ENCODE results near the gene TSC22D1.

TSC22D1 gene

GRCh38 chr13:44406617-44407016 lies 169.5 kb downstream of the TSC22D1 start:
- no peak for DNase-seq (ENCODE audit: low spot score)
- TF ChIP-seq, protein P1, sequence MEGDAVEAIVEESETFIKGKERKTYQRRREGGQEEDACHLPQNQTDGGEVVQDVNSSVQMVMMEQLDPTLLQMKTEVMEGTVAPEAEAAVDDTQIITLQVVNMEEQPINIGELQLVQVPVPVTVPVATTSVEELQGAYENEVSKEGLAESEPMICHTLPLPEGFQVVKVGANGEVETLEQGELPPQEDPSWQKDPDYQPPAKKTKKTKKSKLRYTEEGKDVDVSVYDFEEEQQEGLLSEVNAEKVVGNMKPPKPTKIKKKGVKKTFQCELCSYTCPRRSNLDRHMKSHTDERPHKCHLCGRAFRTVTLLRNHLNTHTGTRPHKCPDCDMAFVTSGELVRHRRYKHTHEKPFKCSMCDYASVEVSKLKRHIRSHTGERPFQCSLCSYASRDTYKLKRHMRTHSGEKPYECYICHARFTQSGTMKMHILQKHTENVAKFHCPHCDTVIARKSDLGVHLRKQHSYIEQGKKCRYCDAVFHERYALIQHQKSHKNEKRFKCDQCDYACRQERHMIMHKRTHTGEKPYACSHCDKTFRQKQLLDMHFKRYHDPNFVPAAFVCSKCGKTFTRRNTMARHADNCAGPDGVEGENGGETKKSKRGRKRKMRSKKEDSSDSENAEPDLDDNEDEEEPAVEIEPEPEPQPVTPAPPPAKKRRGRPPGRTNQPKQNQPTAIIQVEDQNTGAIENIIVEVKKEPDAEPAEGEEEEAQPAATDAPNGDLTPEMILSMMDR (IDR thresholded peaks at IDR 0.05; ENCODE audit: borderline replicate concordance, control extremely low read depth, extremely low read depth, insufficient read depth, missing control alignments): no peak
- in situ Hi-C loops (cut with MboI; ENCODE audit: low sequenced_read_pairs, unreplicated experiment): no loop called here

GRCh38 chr13:44404261-44405132 lies 171.6 kb downstream of the TSC22D1 start:
- in situ Hi-C loops (cut with MboI; ENCODE audit: low sequenced_read_pairs, unreplicated experiment): no loop called here
- TF ChIP-seq, protein P1 (IDR thresholded peaks at IDR 0.05; ENCODE audit: borderline replicate concordance, control extremely low read depth, extremely low read depth, insufficient read depth, missing control alignments): no peak
- DNase-seq (ENCODE audit: low spot score): no peak

DNA sequence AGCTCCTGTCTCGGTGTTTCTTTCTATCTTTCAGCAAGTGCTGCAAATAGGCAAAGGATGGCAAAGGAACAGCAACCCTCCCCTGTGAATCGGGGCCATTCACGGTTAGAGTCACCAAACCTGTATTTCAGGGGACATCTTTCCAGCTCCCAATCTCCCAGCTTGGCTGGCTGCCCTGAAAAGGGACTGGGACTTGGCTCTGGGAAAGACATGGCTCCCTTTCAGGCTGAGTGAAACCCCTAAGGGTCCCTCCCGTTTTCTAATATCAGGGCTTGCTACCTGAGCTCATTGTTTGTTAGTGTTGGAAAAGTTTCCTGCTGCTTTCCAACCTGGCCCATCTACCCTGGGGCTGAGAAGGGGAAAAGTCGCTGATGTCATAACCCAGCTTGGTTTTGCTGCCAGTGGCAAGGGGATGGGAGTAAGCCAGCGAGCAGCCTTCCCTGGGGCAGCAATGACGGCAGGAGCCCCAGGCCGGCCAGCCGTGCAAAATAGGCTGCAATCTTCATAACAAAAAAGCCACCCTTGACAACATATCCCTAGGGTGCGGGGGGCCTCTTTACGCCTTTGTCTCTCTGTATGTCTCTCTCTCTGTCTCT lies 172.6 kb downstream of the TSC22D1 start:
- in situ Hi-C loops (cut with MboI; ENCODE audit: low sequenced_read_pairs, unreplicated experiment): no loop called here
- no peak for DNase-seq (ENCODE audit: low spot score)
- TF ChIP-seq, protein P1 (IDR thresholded peaks at IDR 0.05; ENCODE audit: borderline replicate concordance, control extremely low read depth, extremely low read depth, insufficient read depth, missing control alignments): no peak

- in situ Hi-C loops (cut with MboI; ENCODE audit: low sequenced_read_pairs, unreplicated experiment): no loop called here
- TF ChIP-seq, protein P1 (IDR thresholded peaks at IDR 0.05; ENCODE audit: borderline replicate concordance, control extremely low read depth, extremely low read depth, insufficient read depth, missing control alignments): no peak
- no peak for DNase-seq (ENCODE audit: low spot score)
These were observed 173.2 kb downstream of the TSC22D1 start for GRCh38 chr13:44402899-44403445.

GRCh38 chr13:44401577-44401976 lies 174.6 kb downstream of the TSC22D1 start:
- TF ChIP-seq, protein P1 (IDR thresholded peaks at IDR 0.05; ENCODE audit: borderline replicate concordance, control extremely low read depth, extremely low read depth, insufficient read depth, missing control alignments): no peak
- DNase-seq (ENCODE audit: low spot score): no peak

GRCh38 chr13:44400736-44401135 lies 175.4 kb downstream of the TSC22D1 start:
- in situ Hi-C loops (cut with MboI; ENCODE audit: low sequenced_read_pairs, unreplicated experiment): no loop called here
- no peak for DNase-seq (ENCODE audit: low spot score)
- TF ChIP-seq, protein P1 (IDR thresholded peaks at IDR 0.05; ENCODE audit: borderline replicate concordance, control extremely low read depth, extremely low read depth, insufficient read depth, missing control alignments): no peak

More at GRCh38 chr13:44401577-44401976, 174.6 kb downstream of the TSC22D1 start:
- in situ Hi-C loops (cut with MboI; ENCODE audit: low sequenced_read_pairs, unreplicated experiment): no loop called here

Measured in GM13976 (cell line).